ENCODE data around the gene KCNK13.
"Not testable (repeated sequence)": the region's sequence is repeated elsewhere in the genome, so short reads cannot be mapped to it uniquely, and the experiment has no call there.

The KCNK13 gene

GRCh38 chr14:90060312-90060964, 1.4 kb upstream of the KCNK13 start:
- peak overlapping the region; percentile 54 to 66 (median 58) for H3K4me3 ChIP-seq (ENCODE audit: low read depth in 1 of 5, low read length in 5 of 5)
- no peaks in the 10 kb centered on the region for H3K36me3 ChIP-seq (ENCODE audit: control insufficient read depth in 5 of 5, insufficient read depth in 5 of 5, low read length in 5 of 5)
- H3K4me1 ChIP-seq (ENCODE audit: control insufficient read depth in 5 of 5, insufficient read depth in 5 of 5, low read length in 5 of 5) = peaks cover 0 to 35% (median 29%) of the 10 kb centered on the region in 5 donors
- peaks cover 20 to 37% (median 35%) of the 10 kb centered on the region in 5 donors for H3K27me3 ChIP-seq (ENCODE audit: control insufficient read depth in 5 of 5, insufficient read depth in 4 of 5, low read length in 5 of 5)
- H3K9me3 ChIP-seq (ENCODE audit: control insufficient read depth in 5 of 5, low read length in 5 of 5) = no peaks in the 10 kb centered on the region
- H3K9ac ChIP-seq (ENCODE audit: low read length in 5 of 5) = peak overlapping the region in 2 of 5 donors; percentile 43 to 50
- H3K27ac ChIP-seq (ENCODE audit: low read depth, low read length) = no peak overlapping the region

GRCh38 chr14:90060965-90061684, 669 bp upstream of the KCNK13 start:
- peaks cover 0 to 35% (median 29%) of the 10 kb centered on the region in 5 donors for H3K4me1 ChIP-seq (ENCODE audit: control insufficient read depth in 5 of 5, insufficient read depth in 5 of 5, low read length in 5 of 5)
- peak overlapping the region in 4 of 5 donors; percentile 54 to 66 (median 58) for H3K4me3 ChIP-seq (ENCODE audit: low read depth in 1 of 5, low read length in 5 of 5)
- H3K27ac ChIP-seq (ENCODE audit: low read depth, low read length) = no peak overlapping the region
- no peak overlapping the region for H3K9ac ChIP-seq (ENCODE audit: low read length in 5 of 5)
- no peaks in the 10 kb centered on the region for H3K9me3 ChIP-seq (ENCODE audit: control insufficient read depth in 5 of 5, low read length in 5 of 5)
- H3K36me3 ChIP-seq (ENCODE audit: control insufficient read depth in 5 of 5, insufficient read depth in 5 of 5, low read length in 5 of 5) = no peaks in the 10 kb centered on the region
- peaks cover 20 to 38% (median 36%) of the 10 kb centered on the region in 5 donors for H3K27me3 ChIP-seq (ENCODE audit: control insufficient read depth in 5 of 5, insufficient read depth in 4 of 5, low read length in 5 of 5)

GRCh38 chr14:90062127-90062794, 467 bp downstream of the KCNK13 start:
- Histone ChIP-seq H3K9me3 (ENCODE audit: control insufficient read depth in 5 of 5, low read length in 5 of 5) (no peaks in the 10 kb centered on the region), H3K4me1 (ENCODE audit: control insufficient read depth in 5 of 5, insufficient read depth in 5 of 5, low read length in 5 of 5) (peaks cover 0 to 35% (median 29%) of the 10 kb centered on the region in 5 donors), H3K4me3 (ENCODE audit: low read depth in 1 of 5, low read length in 5 of 5) (peak overlapping the region; percentile 24 to 59 (median 49)), H3K27me3 (ENCODE audit: control insufficient read depth in 5 of 5, insufficient read depth in 4 of 5, low read length in 5 of 5) (peaks cover 20 to 38% (median 34%) of the 10 kb centered on the region in 5 donors), H3K27ac (ENCODE audit: low read depth, low read length) (no peak overlapping the region), H3K9ac (ENCODE audit: low read length in 5 of 5) (peak overlapping the region in 1 of 5 donors; percentile 13), H3K36me3 (ENCODE audit: control insufficient read depth in 5 of 5, insufficient read depth in 5 of 5, low read length in 5 of 5) (no peaks in the 10 kb centered on the region)

- H3K27me3 ChIP-seq (ENCODE audit: control insufficient read depth in 5 of 5, insufficient read depth in 4 of 5, low read length in 5 of 5) = peaks cover 20 to 38% (median 34%) of the 10 kb centered on the region in 5 donors
- no peaks in the 10 kb centered on the region for H3K9me3 ChIP-seq (ENCODE audit: control insufficient read depth in 5 of 5, low read length in 5 of 5)
- H3K4me3 ChIP-seq (ENCODE audit: low read depth in 1 of 5, low read length in 5 of 5) = peak overlapping the region; percentile 13 to 59 (median 49)
- H3K9ac ChIP-seq (ENCODE audit: low read length in 5 of 5) = peak overlapping the region in 1 of 5 donors; percentile 13
- H3K36me3 ChIP-seq (ENCODE audit: control insufficient read depth in 5 of 5, insufficient read depth in 5 of 5, low read length in 5 of 5) = no peaks in the 10 kb centered on the region
- no peak overlapping the region for H3K27ac ChIP-seq (ENCODE audit: low read depth, low read length)
- H3K4me1 ChIP-seq (ENCODE audit: control insufficient read depth in 5 of 5, insufficient read depth in 5 of 5, low read length in 5 of 5) = peaks cover 0 to 35% (median 29%) of the 10 kb centered on the region in 5 donors
Measured at GRCh38 chr14:90062822-90063539, 1.2 kb downstream of the KCNK13 start.

- Histone ChIP-seq H3K27ac (ENCODE audit: low read depth, low read length) (no peak overlapping the region), H3K4me1 (ENCODE audit: control insufficient read depth in 5 of 5, insufficient read depth in 5 of 5, low read length in 5 of 5) (no peaks in the 10 kb centered on the region), H3K9ac (ENCODE audit: low read length in 5 of 5) (no peak overlapping the region), H3K36me3 (ENCODE audit: control insufficient read depth in 5 of 5, insufficient read depth in 5 of 5, low read length in 5 of 5) (no peaks in the 10 kb centered on the region), H3K9me3 (ENCODE audit: control insufficient read depth in 5 of 5, low read length in 5 of 5) (no peaks in the 10 kb centered on the region), H3K4me3 (ENCODE audit: low read depth in 1 of 5, low read length in 5 of 5) (no peak overlapping the region), H3K27me3 (ENCODE audit: control insufficient read depth in 5 of 5, insufficient read depth in 4 of 5, low read length in 5 of 5) (peaks cover 0 to 10% (median 6%) of the 10 kb centered on the region in 5 donors)
Measured at GRCh38 chr14:90072350-90072749, 10.6 kb downstream of the KCNK13 start.

GRCh38 chr14:90079576-90079975, 17.8 kb downstream of the KCNK13 start:
- no peak overlapping the region for H3K4me3 ChIP-seq (ENCODE audit: low read depth in 1 of 5, low read length in 5 of 5)
- H3K9me3 ChIP-seq (ENCODE audit: control insufficient read depth in 5 of 5, low read length in 5 of 5) = no peaks in the 10 kb centered on the region
- no peaks in the 10 kb centered on the region for H3K36me3 ChIP-seq (ENCODE audit: control insufficient read depth in 5 of 5, insufficient read depth in 5 of 5, low read length in 5 of 5)
- no peak overlapping the region for H3K9ac ChIP-seq (ENCODE audit: low read length in 5 of 5)
- H3K27ac ChIP-seq (ENCODE audit: low read depth, low read length) = no peak overlapping the region
- no peaks in the 10 kb centered on the region for H3K4me1 ChIP-seq (ENCODE audit: control insufficient read depth in 5 of 5, insufficient read depth in 5 of 5, low read length in 5 of 5)
- H3K27me3 ChIP-seq (ENCODE audit: control insufficient read depth in 5 of 5, insufficient read depth in 4 of 5, low read length in 5 of 5) = peaks cover 0 to 2% (median 0%) of the 10 kb centered on the region in 5 donors

- Histone ChIP-seq H3K27me3 (ENCODE audit: control insufficient read depth in 5 of 5, insufficient read depth in 4 of 5, low read length in 5 of 5) (no peaks in the 10 kb centered on the region), H3K4me1 (ENCODE audit: control insufficient read depth in 5 of 5, insufficient read depth in 5 of 5, low read length in 5 of 5) (peaks cover 5 to 14% (median 8%) of the 10 kb centered on the region in 5 donors), H3K9ac (ENCODE audit: low read length in 5 of 5) (no peak overlapping the region), H3K9me3 (ENCODE audit: control insufficient read depth in 5 of 5, low read length in 5 of 5) (no peaks in the 10 kb centered on the region), H3K27ac (ENCODE audit: low read depth, low read length) (no peak overlapping the region), H3K36me3 (ENCODE audit: control insufficient read depth in 5 of 5, insufficient read depth in 5 of 5, low read length in 5 of 5) (no peaks in the 10 kb centered on the region), H3K4me3 (ENCODE audit: low read depth in 1 of 5, low read length in 5 of 5) (no peak overlapping the region)
Measured at GRCh38 chr14:90087433-90087832, 25.6 kb downstream of the KCNK13 start.

- no peak overlapping the region for H3K27ac ChIP-seq (ENCODE audit: low read depth, low read length)
- peaks cover 5 to 14% (median 8%) of the 10 kb centered on the region in 5 donors for H3K4me1 ChIP-seq (ENCODE audit: control insufficient read depth in 5 of 5, insufficient read depth in 5 of 5, low read length in 5 of 5)
- H3K36me3 ChIP-seq (ENCODE audit: control insufficient read depth in 5 of 5, insufficient read depth in 5 of 5, low read length in 5 of 5) = no peaks in the 10 kb centered on the region
- H3K27me3 ChIP-seq (ENCODE audit: control insufficient read depth in 5 of 5, insufficient read depth in 4 of 5, low read length in 5 of 5) = no peaks in the 10 kb centered on the region
- no peak overlapping the region for H3K4me3 ChIP-seq (ENCODE audit: low read depth in 1 of 5, low read length in 5 of 5)
- no peak overlapping the region for H3K9ac ChIP-seq (ENCODE audit: low read length in 5 of 5)
- no peaks in the 10 kb centered on the region for H3K9me3 ChIP-seq (ENCODE audit: control insufficient read depth in 5 of 5, low read length in 5 of 5)
Measured at GRCh38 chr14:90088176-90088575, 26.4 kb downstream of the KCNK13 start.

GRCh38 chr14:90089486-90089885, 27.7 kb downstream of the KCNK13 start:
- not testable (repeated sequence) for H3K36me3 ChIP-seq (ENCODE audit: control insufficient read depth in 5 of 5, insufficient read depth in 5 of 5, low read length in 5 of 5); H3K9ac ChIP-seq (ENCODE audit: low read length in 5 of 5); H3K27me3 ChIP-seq (ENCODE audit: control insufficient read depth in 5 of 5, insufficient read depth in 4 of 5, low read length in 5 of 5); H3K27ac ChIP-seq (ENCODE audit: low read depth, low read length); H3K4me3 ChIP-seq (ENCODE audit: low read depth in 1 of 5, low read length in 5 of 5); H3K9me3 ChIP-seq (ENCODE audit: control insufficient read depth in 5 of 5, low read length in 5 of 5)
- peaks cover 5 to 14% (median 8%) of the 10 kb centered on the region in 5 donors for H3K4me1 ChIP-seq (ENCODE audit: control insufficient read depth in 5 of 5, insufficient read depth in 5 of 5, low read length in 5 of 5)
